ENCODE data around the gene FAM131A.
A peak's percentile ranks its signal among the peaks of the same experiment; 100 is the strongest.

The FAM131A gene

GRCh38 chr3:184344579-184345316 lies 7.3 kb downstream of the FAM131A start:
- no peaks in the 10 kb centered on the region for H3K27me3 ChIP-seq (replicated peaks in 2 of 5; ENCODE audit: control insufficient read depth in 4 of 5, insufficient read depth in 5 of 5, low read length in 4 of 5)
- no peak overlapping the region for H3K27ac ChIP-seq (ENCODE audit: insufficient read depth in 1 of 2, low read depth in 1 of 2, low read length in 2 of 2, poor library complexity in 1 of 2, severe bottlenecking in 2 of 2)
- H3K4me3 ChIP-seq (ENCODE audit: control insufficient read depth in 1 of 7, extremely low read depth in 1 of 7, insufficient read depth in 4 of 7, low read depth in 2 of 7, low read length in 6 of 7), result no peak overlapping the region
- no peak for DNase-seq
- H3K9me3 ChIP-seq (ENCODE audit: control extremely low read depth in 1 of 5, control insufficient read depth in 4 of 5, insufficient read depth in 2 of 5, low read depth in 1 of 5, low read length in 4 of 5), result no peaks in the 10 kb centered on the region
- peaks cover 0 to 15% (median 5%) of the 10 kb centered on the region in 4 experiments for H3K36me3 ChIP-seq (ENCODE audit: control insufficient read depth in 4 of 4, insufficient read depth in 4 of 4, low read length in 3 of 4)
- ChIA-PET CTCF (interaction anchor here (0.8 to 2.7 kb wide), 6 partner anchors 9 to 169 kb away, joined by 3 to 12 read pairs (median 8); no protein-coding TSS in a partner anchor), POLR2A (no interaction called here)
- H3K4me1 ChIP-seq (ENCODE audit: control extremely low read depth in 1 of 4, control insufficient read depth in 4 of 4, insufficient read depth in 4 of 4, low read length in 3 of 4), result peaks cover 0 to 30% (median 11%) of the 10 kb centered on the region in 4 experiments
- 97% methylated on average over 10 of the region's 24 CpGs for WGBS (ENCODE audit: insufficient coverage)

DNA sequence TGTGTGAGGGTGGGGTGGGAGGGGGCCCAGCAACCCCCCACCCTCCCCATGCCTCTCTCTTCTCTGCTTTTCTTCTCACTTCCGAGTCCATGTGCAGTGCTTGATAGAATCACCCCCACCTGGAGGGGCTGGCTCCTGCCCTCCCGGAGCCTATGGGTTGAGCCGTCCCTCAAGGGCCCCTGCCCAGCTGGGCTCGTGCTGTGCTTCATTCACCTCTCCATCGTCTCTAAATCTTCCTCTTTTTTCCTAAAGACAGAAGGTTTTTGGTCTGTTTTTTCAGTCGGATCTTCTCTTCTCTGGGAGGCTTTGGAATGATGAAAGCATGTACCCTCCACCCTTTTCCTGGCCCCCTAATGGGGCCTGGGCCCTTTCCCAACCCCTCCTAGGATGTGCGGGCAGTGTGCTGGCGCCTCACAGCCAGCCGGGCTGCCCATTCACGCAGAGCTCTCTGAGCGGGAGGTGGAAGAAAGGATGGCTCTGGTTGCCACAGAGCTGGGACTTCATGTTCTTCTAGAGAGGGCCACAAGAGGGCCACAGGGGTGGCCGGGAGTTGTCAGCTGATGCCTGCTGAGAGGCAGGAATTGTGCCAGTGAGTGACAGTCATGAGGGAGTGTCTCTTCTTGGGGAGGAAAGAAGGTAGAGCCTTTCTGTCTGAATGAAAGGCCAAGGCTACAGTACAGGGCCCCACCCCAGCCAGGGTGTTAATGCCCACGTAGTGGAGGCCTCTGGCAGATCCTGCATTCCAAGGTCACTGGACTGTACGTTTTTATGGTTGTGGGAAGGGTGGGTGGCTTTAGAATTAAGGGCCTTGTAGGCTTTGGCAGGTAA lies 8.1 kb downstream of the FAM131A start:
- Histone ChIP-seq H3K4me1 (ENCODE audit: control extremely low read depth in 1 of 4, control insufficient read depth in 4 of 4, insufficient read depth in 4 of 4, low read length in 3 of 4) (peaks cover 0 to 30% (median 11%) of the 10 kb centered on the region in 4 experiments), H3K9me3 (ENCODE audit: control extremely low read depth in 1 of 5, control insufficient read depth in 4 of 5, insufficient read depth in 2 of 5, low read depth in 1 of 5, low read length in 4 of 5) (no peaks in the 10 kb centered on the region), H3K27ac (ENCODE audit: insufficient read depth in 1 of 2, low read depth in 1 of 2, low read length in 2 of 2, poor library complexity in 1 of 2, severe bottlenecking in 2 of 2) (no peak overlapping the region), H3K36me3 (ENCODE audit: control insufficient read depth in 4 of 4, insufficient read depth in 4 of 4, low read length in 3 of 4) (peaks cover 0 to 15% (median 5%) of the 10 kb centered on the region in 4 experiments), H3K27me3 (replicated peaks in 2 of 5; ENCODE audit: control insufficient read depth in 4 of 5, insufficient read depth in 5 of 5, low read length in 4 of 5) (no peaks in the 10 kb centered on the region), H3K4me3 (ENCODE audit: control insufficient read depth in 1 of 7, extremely low read depth in 1 of 7, insufficient read depth in 4 of 7, low read depth in 2 of 7, low read length in 6 of 7) (no peak overlapping the region)
- POLR2A ChIA-PET, result no interaction called here
- CTCF ChIA-PET, result interaction anchor here (1.3 to 2.7 kb wide), 6 partner anchors 9 to 186 kb away, joined by 3 to 12 read pairs (median 8); no protein-coding TSS in a partner anchor
- peak in 2 of 3 donors; percentile 57 to 70 for DNase-seq
- WGBS (ENCODE audit: insufficient coverage), result 80% methylated on average over 13 of the region's 14 CpGs

- ChIA-PET POLR2A (no interaction called here), CTCF (interaction anchor here (0.8 to 2.7 kb wide), 7 partner anchors 8 to 185 kb away, joined by 3 to 9 read pairs (median 5); no protein-coding TSS in a partner anchor)
- Histone ChIP-seq H3K9me3 (ENCODE audit: control extremely low read depth in 1 of 5, control insufficient read depth in 4 of 5, insufficient read depth in 2 of 5, low read depth in 1 of 5, low read length in 4 of 5) (no peaks in the 10 kb centered on the region), H3K4me3 (ENCODE audit: control insufficient read depth in 1 of 7, extremely low read depth in 1 of 7, insufficient read depth in 4 of 7, low read depth in 2 of 7, low read length in 6 of 7) (no peak overlapping the region), H3K27ac (ENCODE audit: insufficient read depth in 1 of 2, low read depth in 1 of 2, low read length in 2 of 2, poor library complexity in 1 of 2, severe bottlenecking in 2 of 2) (peak overlapping the region in 1 of 2 experiments; percentile 67), H3K36me3 (ENCODE audit: control insufficient read depth in 4 of 4, insufficient read depth in 4 of 4, low read length in 3 of 4) (peaks cover 0 to 15% (median 6%) of the 10 kb centered on the region in 4 experiments), H3K4me1 (ENCODE audit: control extremely low read depth in 1 of 4, control insufficient read depth in 4 of 4, insufficient read depth in 4 of 4, low read length in 3 of 4) (peaks cover 0 to 23% (median 10%) of the 10 kb centered on the region in 4 experiments), H3K27me3 (replicated peaks in 2 of 5; ENCODE audit: control insufficient read depth in 4 of 5, insufficient read depth in 5 of 5, low read length in 4 of 5) (no peaks in the 10 kb centered on the region)
- DNase-seq, result no peak
- WGBS (ENCODE audit: insufficient coverage), result 96% methylated on average over 18 of the region's 20 CpGs
Measured at GRCh38 chr3:184346480-184347190, 9.2 kb downstream of the FAM131A start.

GRCh38 chr3:184347321-184348056 lies 10.1 kb downstream of the FAM131A start:
- 78% methylated on average over 10 of the region's 12 CpGs for WGBS (ENCODE audit: insufficient coverage)
- no peak overlapping the region for H3K4me3 ChIP-seq (ENCODE audit: control insufficient read depth in 1 of 7, extremely low read depth in 1 of 7, insufficient read depth in 4 of 7, low read depth in 2 of 7, low read length in 6 of 7)
- ChIA-PET CTCF (interaction anchor here (0.8 to 2.7 kb wide), 7 partner anchors 8 to 194 kb away, joined by 3 to 13 read pairs (median 5); no protein-coding TSS in a partner anchor), POLR2A (no interaction called here)
- H3K36me3 ChIP-seq (ENCODE audit: control insufficient read depth in 4 of 4, insufficient read depth in 4 of 4, low read length in 3 of 4), result peaks cover 0 to 14% (median 8%) of the 10 kb centered on the region in 4 experiments
- peak in 2 of 3 donors; percentile 64 to 66 for DNase-seq
- H3K4me1 ChIP-seq (ENCODE audit: control extremely low read depth in 1 of 4, control insufficient read depth in 4 of 4, insufficient read depth in 4 of 4, low read length in 3 of 4), result peaks cover 0 to 23% (median 10%) of the 10 kb centered on the region in 4 experiments
- peak overlapping the region in 1 of 2 experiments; percentile 67 for H3K27ac ChIP-seq (ENCODE audit: insufficient read depth in 1 of 2, low read depth in 1 of 2, low read length in 2 of 2, poor library complexity in 1 of 2, severe bottlenecking in 2 of 2)
- H3K27me3 ChIP-seq (replicated peaks in 2 of 5; ENCODE audit: control insufficient read depth in 4 of 5, insufficient read depth in 5 of 5, low read length in 4 of 5), result no peaks in the 10 kb centered on the region
- no peaks in the 10 kb centered on the region for H3K9me3 ChIP-seq (ENCODE audit: control extremely low read depth in 1 of 5, control insufficient read depth in 4 of 5, insufficient read depth in 2 of 5, low read depth in 1 of 5, low read length in 4 of 5)

DNA sequence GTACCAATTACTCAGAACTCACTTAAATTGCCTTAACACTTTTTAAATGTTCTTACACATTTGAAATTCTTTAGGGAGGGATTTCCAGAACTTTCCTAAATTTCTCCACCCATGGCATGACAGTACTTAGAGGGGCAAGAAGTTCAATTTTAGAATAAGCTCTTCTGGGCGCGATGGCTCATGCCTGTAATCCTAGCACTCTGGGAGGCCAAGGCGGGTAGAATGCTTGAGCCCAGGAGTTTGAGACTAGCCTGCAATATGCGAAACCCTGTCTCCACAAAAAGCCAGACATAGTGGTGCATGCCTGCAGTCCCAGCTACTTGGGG lies 10.6 kb downstream of the FAM131A start:
- ChIA-PET POLR2A (no interaction called here), CTCF (interaction anchor here (1.2 to 2.5 kb wide), 7 partner anchors 10 to 194 kb away, joined by 3 to 13 read pairs (median 5); partner anchors contain the start of gene FAM131A)
- H3K36me3 ChIP-seq (ENCODE audit: control insufficient read depth in 4 of 4, insufficient read depth in 4 of 4, low read length in 3 of 4), result peaks cover 0 to 12% (median 5%) of the 10 kb centered on the region in 4 experiments
- peaks cover 0 to 23% (median 10%) of the 10 kb centered on the region in 4 experiments for H3K4me1 ChIP-seq (ENCODE audit: control extremely low read depth in 1 of 4, control insufficient read depth in 4 of 4, insufficient read depth in 4 of 4, low read length in 3 of 4)
- no peaks in the 10 kb centered on the region for H3K27me3 ChIP-seq (replicated peaks in 2 of 5; ENCODE audit: control insufficient read depth in 4 of 5, insufficient read depth in 5 of 5, low read length in 4 of 5)
- 97% methylated on average over 4 of the region's 4 CpGs for WGBS (ENCODE audit: insufficient coverage)
- H3K27ac ChIP-seq (ENCODE audit: insufficient read depth in 1 of 2, low read depth in 1 of 2, low read length in 2 of 2, poor library complexity in 1 of 2, severe bottlenecking in 2 of 2), result peak overlapping the region in 1 of 2 experiments; percentile 67
- H3K4me3 ChIP-seq (ENCODE audit: control insufficient read depth in 1 of 7, extremely low read depth in 1 of 7, insufficient read depth in 4 of 7, low read depth in 2 of 7, low read length in 6 of 7), result no peak overlapping the region
- no peak for DNase-seq
- no peaks in the 10 kb centered on the region for H3K9me3 ChIP-seq (ENCODE audit: control extremely low read depth in 1 of 5, control insufficient read depth in 4 of 5, insufficient read depth in 2 of 5, low read depth in 1 of 5, low read length in 4 of 5)

All from common myeloid progenitor, CD34-positive (primary cell).